Measurements from ENCODE around the gene NCKAP5L.
"Not testable (repeated sequence)": the region's sequence is repeated elsewhere in the genome, so short reads cannot be mapped to it uniquely, and the experiment has no call there.

GRCh38 chr12:49860921-49861320 lies 32.7 kb upstream of the NCKAP5L start:
- TF ChIP-seq CTCF (IDR thresholded peaks at IDR 0.05; ENCODE audit: extremely low read depth in 1 of 2, insufficient read depth in 1 of 2, low read depth in 1 of 2, low read length in 2 of 2); EZH2 (IDR thresholded peaks at IDR 0.05; ENCODE audit: borderline replicate concordance, low read depth, low read length, severe bottlenecking); POLR2A (IDR thresholded peaks at IDR 0.05; ENCODE audit: low read depth, low read length); GATA2 (IDR thresholded peaks at IDR 0.05; ENCODE audit: insufficient read depth, insufficient read length, low read depth, low read length); MAX (IDR thresholded peaks at IDR 0.05; ENCODE audit: insufficient read depth, insufficient read length): not testable (repeated sequence)
